ENCODE results near the gene ZBP1.
A peak's percentile ranks its signal among the peaks of the same experiment; 100 is the strongest.

The ZBP1 gene

GRCh38 chr20:57620274-57620990, at the start of gene ZBP1:
Gene ZBP1 (minus strand): TSS chr20:57620426. CDS start chr20:57620295, 131 bp downstream.
- H3K4me3 ChIP-seq, result peak within 1 kb of the TSS; percentile 10
- no peak for TF ChIP-seq CTCF (IDR thresholded peaks at IDR 0.05)
- H3K27ac ChIP-seq, result peak within 1 kb of the TSS in 1 of 2 donors; percentile 26
- peak; percentile 68 for DNase-seq (ENCODE audit: low spot score)

GRCh38 chr20:57669632-57670031, 49.4 kb upstream of the ZBP1 start:
- no peak for DNase-seq (ENCODE audit: low spot score)
- no peak for TF ChIP-seq CTCF (IDR thresholded peaks at IDR 0.05)
- no peak overlapping the region for H3K4me3 ChIP-seq
- H3K27ac ChIP-seq, result no peak overlapping the region

- DNase-seq (ENCODE audit: low spot score), result no peak
- peak overlapping the region; percentile 33 to 47 for H3K27ac ChIP-seq
These were observed 47.9 kb upstream of the ZBP1 start for GRCh38 chr20:57667924-57668782.

GRCh38 chr20:57667388-57667787, 47.2 kb upstream of the ZBP1 start:
- no peak for DNase-seq (ENCODE audit: low spot score)
- TF ChIP-seq CTCF (IDR thresholded peaks at IDR 0.05), result no peak
- peak overlapping the region; percentile 33 to 47 for H3K27ac ChIP-seq
- no peak overlapping the region for H3K4me3 ChIP-seq

More at GRCh38 chr20:57667924-57668782, 47.9 kb upstream of the ZBP1 start:
- no peak overlapping the region for H3K4me3 ChIP-seq
- no peak for TF ChIP-seq CTCF (IDR thresholded peaks at IDR 0.05)

- DNase-seq (ENCODE audit: low spot score), result no peak
- Histone ChIP-seq H3K27ac (peak overlapping the region in 1 of 2 donors; percentile 33), H3K4me3 (no peak overlapping the region)
- no peak for TF ChIP-seq CTCF (IDR thresholded peaks at IDR 0.05)
These were observed 46.6 kb upstream of the ZBP1 start for GRCh38 chr20:57666834-57667157.

- no peak for TF ChIP-seq CTCF (IDR thresholded peaks at IDR 0.05)
- Histone ChIP-seq H3K27ac (peak overlapping the region in 1 of 2 donors; percentile 33), H3K4me3 (no peak overlapping the region)
- DNase-seq (ENCODE audit: low spot score), result no peak
These were observed 46.0 kb upstream of the ZBP1 start for GRCh38 chr20:57666106-57666833.

Data from coronary artery (tissue), 2 donors.